HepG2 (cell line): ENCODE measurements around the gene CEBPB. TPM values are rescaled to one million over a fixed set of nuclear protein-coding genes. Genes with fewer than 3 reads are reported as not detected.

Experiments used
- ADNP ChIP-seq: sonication (generic); formaldehyde crosslinking; IDR thresholded peaks from 2 replicates; pipeline ENCODE4 v1.4.0; 2020; ENCODE audit warnings: missing genetic modification reagents
- BCL6 ChIP-seq: IDR thresholded peaks from 2 replicates; pipeline ENCODE4 v1.6.1; 2016; ENCODE audit warnings: missing genetic modification reagents, missing compliant biosample characterization
- DMTF1 ChIP-seq: sonication (generic); formaldehyde crosslinking; IDR thresholded peaks from 2 replicates; pipeline ENCODE4 v1.4.0; 2020; ENCODE audit warnings: mild to moderate bottlenecking, missing genetic modification reagents
- HIC2 ChIP-seq: sonication (generic); formaldehyde crosslinking; IDR thresholded peaks from 2 replicates; pipeline ENCODE4 v1.9.0; 2022; ENCODE audit warnings: low read depth, missing genetic modification reagents
- KLF13 ChIP-seq: sonication (generic); formaldehyde crosslinking; IDR thresholded peaks from 2 replicates; pipeline ENCODE4 v1.4.0; 2020; ENCODE audit warnings: mild to moderate bottlenecking, missing genetic modification reagents
- MTF2 ChIP-seq: sonication (generic); formaldehyde crosslinking; IDR thresholded peaks from 2 replicates; pipeline ENCODE4 v1.5.0; 2020; ENCODE audit warnings: missing genetic modification reagents, borderline replicate concordance
- MXD1 ChIP-seq: sonication (generic); formaldehyde crosslinking; IDR thresholded peaks from 2 replicates; pipeline ENCODE4 v1.4.0; 2020; ENCODE audit warnings: mild to moderate bottlenecking, missing genetic modification reagents
- PAF1 ChIP-seq: IDR thresholded peaks from 2 replicates; pipeline ENCODE4 v1.6.1; 2016; ENCODE audit warnings: missing genetic modification reagents, missing compliant biosample characterization
- SALL2 ChIP-seq: sonication (generic); formaldehyde crosslinking; IDR thresholded peaks from 2 replicates; pipeline ENCODE4 v1.8.1; 2023; ENCODE audit warnings: mild to moderate bottlenecking, missing genetic modification reagents, inconsistent platforms
- ZBED4 ChIP-seq: sonication (generic); formaldehyde crosslinking; IDR thresholded peaks from 2 replicates; pipeline ENCODE4 v1.4.0; 2020; ENCODE audit warnings: missing genetic modification reagents, borderline replicate concordance
- ZBTB1 ChIP-seq: sonication (generic); formaldehyde crosslinking; IDR thresholded peaks from 2 replicates; pipeline ENCODE4 v1.4.0; 2020; ENCODE audit warnings: missing genetic modification reagents, borderline replicate concordance
- ZFP36L1 ChIP-seq: sonication (generic); formaldehyde crosslinking; IDR thresholded peaks from 2 replicates; pipeline ENCODE4 v1.8.0; 2022; ENCODE audit warnings: mild to moderate bottlenecking, missing genetic modification reagents, moderate library complexity
- ZNF296 ChIP-seq: sonication (generic); formaldehyde crosslinking; conservative IDR thresholded peaks from 2 replicates; pipeline ENCODE4 v1.5.0; 2020; ENCODE audit warnings: mild to moderate bottlenecking, missing genetic modification reagents
- ZNF558 ChIP-seq: sonication (generic); formaldehyde crosslinking; IDR thresholded peaks from 2 replicates; pipeline ENCODE4 v1.9.0; 2022; ENCODE audit warnings: mild to moderate bottlenecking, missing genetic modification reagents, borderline replicate concordance
- ZNF615 ChIP-seq: sonication (generic); formaldehyde crosslinking; IDR thresholded peaks from 2 replicates; pipeline ENCODE4 v1.5.0; 2020; ENCODE audit warnings: mild to moderate bottlenecking, missing genetic modification reagents, borderline replicate concordance
- ZNF687 ChIP-seq: sonication (generic); formaldehyde crosslinking; IDR thresholded peaks from 2 replicates; pipeline ENCODE4 v1.5.1; 2020; ENCODE audit warnings: mild to moderate bottlenecking, missing genetic modification reagents, moderate library complexity
- ZNF775 ChIP-seq: sonication (generic); formaldehyde crosslinking; IDR thresholded peaks from 2 replicates; pipeline ENCODE4 v1.4.0; 2020; ENCODE audit warnings: missing genetic modification reagents, mild to moderate bottlenecking, moderate library complexity, borderline replicate concordance
- polyA plus RNA-seq, 8 experiments: library from polyadenylated mRNA; depleted of rRNA in 3 of 8; stranded (reverse) in 7 of 8; unstranded in 1 of 8; fragments of >200 nt; fragmentation: Illumina TruSeq in 4 of 8; extraction: Trizol in 4 of 8; gene quantifications; 2 replicates each; pipeline versions ENCODE4 v1.2.1 to v1.2.3, GENCODE V29; 2011 to 2016; ENCODE audit warnings: low read depth in 4 of 8, missing spikeins in 1 of 8, mixed read lengths in 1 of 8; ENCODE audit not compliant: insufficient read depth in 1 of 8
- total RNA-seq, 5 experiments: library from RNA; depleted of rRNA; stranded (reverse); fragments of >200 nt; fragmentation: Illumina TruSeq; extraction: Trizol; gene quantifications; 2 replicates each; pipeline ENCODE4 v1.2.3, GENCODE V29; 2016; ENCODE audit warnings: low read depth in 1 of 5

Gene CEBPB
- total and polyA plus RNA-seq, 2 of the 13 experiments (the other 11 are each of a cell fraction or from before 2014, with no cell fraction given): 18.5 to 28.2 TPM

GRCh38 chr20:50191065-50191543, 474 bp downstream of the CEBPB start (continued):
- TF ChIP-seq ZNF687 (CRISPR knock-in tag): peak; percentile 21; the same call in 1 of the 2 replicates
- 0 out of 2 replicates have a peak, but pooled peaks have one; percentile 7 for TF ChIP-seq MXD1 (CRISPR knock-in tag)
- TF ChIP-seq ZBTB1 (CRISPR knock-in tag): no peak
- no peak for TF ChIP-seq ZFP36L1 (CRISPR knock-in tag)
- TF ChIP-seq HIC2 (CRISPR knock-in tag): no peak
- TF ChIP-seq ZNF296 (CRISPR knock-in tag): no peak
- TF ChIP-seq ADNP (CRISPR knock-in tag): no peak
- TF ChIP-seq BCL6: no peak
- no peak for TF ChIP-seq ZNF775 (CRISPR knock-in tag)
- no peak for TF ChIP-seq KLF13 (CRISPR knock-in tag)
- TF ChIP-seq SALL2 (CRISPR knock-in tag): peak; percentile 26; the same call in 1 of the 2 replicates
- 0 out of 2 replicates have a peak, but pooled peaks have one; percentile 19 for TF ChIP-seq MTF2 (CRISPR knock-in tag)
- 0 out of 2 replicates have a peak, but pooled peaks have one; percentile 2 for TF ChIP-seq ZBED4 (CRISPR knock-in tag)
- no peak for TF ChIP-seq DMTF1
- TF ChIP-seq PAF1 (CRISPR knock-in tag): peak; percentile 8; the same call in 1 of the 2 replicates
- TF ChIP-seq ZNF615: no peak
- TF ChIP-seq ZNF558 (CRISPR knock-in tag): no peak
